HG03039 (cell line): ENCODE data around the gene GRM5.
"Not testable (repeated sequence)": the region's sequence is repeated elsewhere in the genome, so short reads cannot be mapped to it uniquely, and the experiment has no call there.

Experiments used
- ATAC-seq: cut with Tn5 transposase; IDR thresholded peaks from one replicate; pipeline ENCODE4 v1.9.1; 2021; ENCODE audit warnings: mild to moderate bottlenecking, moderate library complexity; ENCODE audit not compliant: unreplicated experiment

Gene GRM5

GRCh38 chr11:88511006-88511405, 554.8 kb downstream of the GRM5 start:
- ATAC-seq = no peak

DNA sequence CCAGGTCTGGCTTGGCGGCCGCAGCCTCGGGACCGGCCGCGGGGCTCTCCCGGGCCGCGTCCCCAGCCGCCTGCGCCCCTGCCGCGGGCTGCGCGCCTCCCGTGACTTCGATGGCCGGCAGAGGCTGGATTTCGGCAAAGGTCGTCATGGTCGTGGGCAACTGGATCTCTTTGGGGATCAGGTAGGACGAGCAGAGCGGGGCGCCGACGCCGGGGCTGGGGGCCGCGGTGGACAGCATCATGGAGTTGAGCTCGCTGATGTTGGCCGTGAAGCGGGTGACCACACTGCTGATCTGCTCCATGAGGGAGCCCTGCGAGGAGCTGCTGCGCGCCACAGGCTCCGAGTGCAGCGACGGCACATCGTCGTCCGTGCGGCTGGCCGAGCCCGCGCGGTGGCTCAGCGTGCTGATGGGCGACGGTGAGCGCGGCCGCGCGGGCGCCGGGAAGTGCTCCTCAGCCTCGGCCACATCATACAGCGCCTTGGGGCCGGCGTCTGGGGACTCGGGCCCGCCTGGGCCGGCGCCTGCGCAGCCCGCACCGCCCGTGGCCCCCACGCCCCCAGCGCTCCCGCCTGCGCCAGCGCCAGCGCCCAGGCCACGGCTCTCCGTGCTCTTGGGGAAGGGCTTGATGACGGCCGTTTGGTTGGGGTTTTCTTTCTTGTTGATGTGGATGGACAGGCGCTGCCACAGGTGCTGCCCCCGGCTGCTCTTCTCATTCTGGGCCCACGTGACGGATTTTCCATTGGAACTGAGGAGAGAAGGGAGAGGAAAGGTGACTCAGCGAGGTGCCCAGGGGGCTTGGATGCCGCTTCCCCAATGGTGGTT, 556.8 kb downstream of the GRM5 start:
- ATAC-seq = no peak

- ATAC-seq = no peak
Measured at GRCh38 chr11:88508418-88508758, 557.4 kb downstream of the GRM5 start.

DNA sequence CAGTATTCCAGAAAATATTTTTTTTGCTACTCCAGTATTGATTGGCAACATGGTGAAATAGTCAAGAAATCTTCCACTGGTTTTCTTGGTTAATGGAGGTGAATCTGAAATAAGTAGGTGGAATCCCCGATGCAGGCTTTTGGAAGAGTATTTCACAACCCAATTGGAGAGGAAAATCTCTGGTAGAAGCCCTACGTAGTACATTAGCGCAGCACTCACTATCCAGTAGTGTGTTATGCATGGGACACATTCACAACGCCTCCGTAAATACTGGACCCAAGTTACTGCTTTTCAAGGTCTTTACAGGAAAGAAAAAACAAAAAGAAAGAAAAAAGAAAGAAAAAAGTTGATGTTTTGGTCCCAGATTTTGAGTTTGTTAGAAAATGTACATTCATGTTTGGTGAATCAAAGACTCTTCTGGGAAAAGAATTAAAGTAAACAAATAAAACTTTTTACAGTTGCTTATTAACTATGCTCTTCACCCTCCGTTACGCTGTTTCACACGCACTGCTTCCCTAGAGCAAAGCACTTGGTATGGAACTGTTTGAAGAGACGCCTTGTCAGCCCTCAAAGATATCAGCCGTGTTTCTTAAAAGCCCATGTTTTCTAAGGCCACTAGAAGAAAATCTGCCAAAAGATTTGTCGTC, 557.9 kb downstream of the GRM5 start:
- no peak for ATAC-seq

DNA sequence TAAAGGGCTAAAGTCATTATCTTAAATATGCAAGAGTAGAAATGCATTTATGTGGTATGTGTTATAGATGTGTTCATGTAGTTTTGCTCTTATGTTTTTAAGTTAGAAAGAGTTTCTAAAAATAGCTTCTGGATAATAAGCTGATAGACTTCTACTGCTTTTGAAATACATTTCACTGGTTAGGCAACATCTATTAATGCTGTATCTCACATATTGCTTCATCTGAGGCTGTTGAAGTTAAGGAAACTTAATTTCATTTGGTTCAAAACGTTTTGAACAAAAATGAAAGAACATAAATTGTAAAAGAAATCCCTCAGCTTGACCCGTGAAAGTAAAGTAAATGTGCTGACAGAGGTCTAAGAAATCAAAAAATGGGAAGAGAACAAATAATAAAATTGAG, 564.2 kb downstream of the GRM5 start:
- ATAC-seq = no peak

- no peak for ATAC-seq
Measured at GRCh38 chr11:88495836-88496235, 569.9 kb downstream of the GRM5 start.

DNA sequence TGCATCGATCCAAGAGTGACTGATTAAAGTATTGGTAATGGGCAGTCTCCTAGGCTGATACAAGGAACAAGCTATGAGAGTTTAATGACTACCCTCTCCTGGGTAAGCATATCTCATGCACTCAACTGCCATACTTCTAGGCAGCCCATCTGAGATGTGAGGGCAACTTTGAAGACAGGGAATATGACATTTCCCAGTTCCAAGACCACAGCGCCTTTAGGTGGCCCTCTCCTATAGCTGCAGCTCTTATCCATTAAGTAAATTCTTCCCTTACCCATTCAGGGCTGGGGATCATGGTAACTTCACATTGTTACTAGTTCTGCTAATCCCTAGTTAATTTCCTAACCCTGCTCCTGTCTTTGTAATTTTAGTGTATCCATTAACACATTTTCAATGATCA, 570.9 kb downstream of the GRM5 start:
- ATAC-seq = no peak

DNA sequence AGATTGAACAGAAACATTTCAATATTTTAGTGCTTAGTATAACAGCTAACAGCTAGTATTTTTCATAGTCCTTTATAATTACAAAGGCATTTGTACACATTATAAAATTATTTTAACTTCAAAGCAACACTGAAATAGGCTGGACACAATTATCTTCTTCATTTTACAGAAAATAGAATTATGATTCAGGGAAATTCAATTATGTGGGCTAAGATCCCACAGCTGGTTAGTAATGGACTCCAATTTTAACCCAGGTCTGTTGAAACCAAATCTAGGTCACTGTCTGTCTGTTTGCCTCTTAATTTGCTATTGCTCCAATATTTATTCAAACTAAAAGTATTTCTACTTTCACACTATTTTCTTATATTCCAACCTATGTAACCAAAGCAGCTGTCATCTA, 574.1 kb downstream of the GRM5 start:
- ATAC-seq = no peak

DNA sequence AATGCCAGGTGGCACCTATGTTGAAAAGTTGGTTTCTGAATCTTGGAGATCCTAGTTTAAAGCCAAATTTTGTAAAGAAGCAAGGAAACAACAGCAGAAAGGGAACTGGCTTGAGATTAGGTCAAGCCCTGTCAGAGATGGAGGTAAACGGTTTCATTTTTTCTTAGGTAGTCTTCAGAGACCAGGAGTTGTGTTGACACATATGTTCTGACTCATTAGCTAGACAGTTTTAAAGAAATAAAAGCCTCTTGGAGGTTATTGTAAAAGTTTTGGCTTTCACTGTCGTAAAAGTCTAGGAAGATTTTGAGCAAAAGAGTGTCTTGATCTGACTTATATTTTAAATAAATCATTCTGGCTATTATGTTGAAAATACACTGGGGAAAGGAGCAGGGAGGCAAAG, 576.8 kb downstream of the GRM5 start:
- ATAC-seq = no peak

- ATAC-seq = no peak
Measured at GRCh38 chr11:88487646-88488045, 578.1 kb downstream of the GRM5 start.

- ATAC-seq = peak; percentile 83
Measured at GRCh38 chr11:88484873-88485621, 580.7 kb downstream of the GRM5 start.

- no peak for ATAC-seq
Measured at GRCh38 chr11:88482871-88483301, 582.9 kb downstream of the GRM5 start.

DNA sequence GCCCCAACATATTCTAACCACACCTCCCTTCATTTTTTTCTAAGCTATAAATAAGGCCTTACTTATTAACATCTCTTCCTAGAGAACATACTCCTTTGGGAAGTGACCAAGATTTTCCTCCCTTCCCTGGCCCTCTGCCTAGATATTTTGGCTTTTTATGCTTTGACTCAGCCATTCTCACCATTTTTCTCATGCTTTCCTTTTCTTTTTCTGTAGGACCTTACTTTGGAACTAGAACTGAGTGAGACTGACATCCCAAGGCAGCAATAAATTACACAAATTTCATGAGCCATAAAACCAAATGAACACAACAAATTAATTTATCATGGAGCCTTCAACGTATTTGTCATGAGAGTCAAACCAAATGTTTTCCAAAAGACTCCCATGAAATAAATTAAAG, 585.6 kb downstream of the GRM5 start:
- ATAC-seq = no peak

DNA sequence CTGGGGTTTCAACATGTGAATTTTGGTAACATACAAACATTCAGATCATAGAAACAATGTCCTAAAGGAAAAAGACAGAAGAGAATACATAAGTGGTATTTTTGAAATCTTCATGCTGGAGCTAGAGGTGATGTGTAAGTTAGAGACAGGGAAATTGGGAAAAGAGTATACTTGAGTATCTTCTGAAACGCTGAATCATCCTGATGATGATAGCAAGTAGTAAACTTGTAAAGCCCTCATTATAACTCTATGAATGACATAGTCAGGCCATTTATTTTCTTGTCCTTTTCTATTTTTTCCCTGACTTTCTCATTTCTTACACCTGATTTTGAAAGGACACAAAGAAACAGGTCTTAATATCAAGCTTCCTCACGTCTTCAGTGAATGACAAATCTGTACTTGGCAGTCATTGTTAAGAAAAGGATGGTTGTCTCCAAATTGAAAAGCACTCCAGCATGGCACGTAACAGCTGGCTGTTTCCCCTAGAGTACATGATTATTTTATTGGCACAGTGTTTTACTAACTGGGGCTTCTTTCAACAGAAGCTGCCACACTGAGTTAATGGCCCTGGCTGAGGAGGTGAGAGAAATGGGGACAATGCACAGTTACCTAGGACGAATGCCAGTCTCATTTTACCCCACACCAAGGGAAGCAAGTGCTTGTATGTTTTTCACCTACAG, 587.5 kb downstream of the GRM5 start:
- no peak for ATAC-seq

- ATAC-seq = no peak
Measured at GRCh38 chr11:88475991-88476418, 589.8 kb downstream of the GRM5 start.

DNA sequence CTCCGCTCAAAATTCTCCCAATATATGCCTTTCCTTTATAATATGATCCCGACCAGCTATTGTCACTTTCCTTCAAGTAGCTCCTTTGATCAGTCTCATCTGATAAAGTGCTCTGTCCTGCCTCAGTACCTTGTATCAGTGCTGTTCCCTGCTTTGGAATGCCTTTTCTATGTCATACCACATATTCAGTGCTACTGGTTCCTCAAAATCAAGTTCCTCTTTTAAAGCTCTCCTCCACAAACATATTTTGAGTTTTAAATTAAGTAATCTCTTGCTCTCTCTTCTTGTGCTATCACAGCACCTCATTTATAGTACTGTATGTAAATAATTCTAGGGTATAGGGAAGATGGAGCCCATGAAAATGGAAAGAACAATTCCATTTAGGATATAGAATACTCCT, 591.1 kb downstream of the GRM5 start:
- no peak for ATAC-seq

GRCh38 chr11:88469561-88470225, 596.1 kb downstream of the GRM5 start:
- ATAC-seq = no peak

- ATAC-seq = no peak
Measured at GRCh38 chr11:88464528-88464927, 601.3 kb downstream of the GRM5 start.

GRCh38 chr11:88463301-88463700, 602.5 kb downstream of the GRM5 start:
- not testable (repeated sequence) for ATAC-seq

GRCh38 chr11:88458047-88458446, 607.7 kb downstream of the GRM5 start:
- ATAC-seq = not testable (repeated sequence)

DNA sequence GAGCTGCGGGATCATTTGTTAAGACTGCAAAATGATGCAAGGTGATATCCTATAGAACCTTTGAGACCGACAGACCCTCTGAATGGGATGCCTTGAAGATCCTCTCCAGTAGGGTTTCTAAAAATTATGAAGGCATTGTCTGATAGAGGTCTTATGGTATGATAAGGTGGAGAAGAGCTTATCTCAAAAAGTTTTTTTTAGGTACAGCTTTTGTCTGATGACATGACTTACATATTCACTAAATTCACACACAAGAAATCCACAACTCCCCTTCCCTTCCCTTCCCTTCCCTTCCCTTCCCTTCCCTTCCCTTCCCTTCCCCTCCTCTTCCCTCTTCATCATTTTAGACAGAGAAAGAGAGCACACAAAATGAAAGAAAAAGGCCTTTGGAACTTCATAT, 609.8 kb downstream of the GRM5 start:
- no peak for ATAC-seq
